Measurements from ENCODE around the gene PRKCI. TPM values are rescaled to one million over a fixed set of nuclear protein-coding genes. Genes with fewer than 3 reads are reported as not detected.

PRKCI gene
- total RNA-seq, 1 experiment from 2014 or later, result 43.7 TPM

DNA sequence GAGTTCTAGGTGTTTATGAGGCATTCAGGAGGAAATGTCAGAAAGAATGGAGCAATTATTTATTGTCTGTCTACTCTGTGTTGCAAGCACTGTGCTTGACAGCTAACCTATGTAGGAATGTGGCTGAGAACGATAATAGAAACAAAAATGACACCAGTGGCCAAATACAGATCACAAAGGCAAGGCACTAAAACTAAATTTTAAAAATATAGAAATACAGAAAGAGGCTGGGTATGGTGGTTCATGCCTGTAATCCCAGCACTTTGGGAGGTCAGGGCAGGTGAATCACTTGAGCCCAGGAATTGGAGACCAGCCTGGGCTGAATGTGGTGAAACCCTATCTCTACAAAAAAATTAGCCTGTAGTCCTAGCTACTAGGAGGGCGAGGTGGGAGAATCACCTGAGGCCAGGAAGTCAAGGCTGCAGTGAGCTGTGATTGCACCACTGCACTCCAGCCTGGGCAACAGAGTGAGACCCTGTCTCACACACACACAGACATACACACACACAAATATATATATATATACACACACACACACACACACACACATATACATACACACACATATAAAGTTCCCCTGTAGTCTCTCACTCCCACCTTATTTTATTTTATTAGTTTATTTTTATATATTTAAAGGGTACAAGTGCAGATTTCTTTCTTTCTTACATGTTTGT lies 6.0 kb downstream of the PRKCI start:
- H3K4me3 ChIP-seq (ENCODE audit: low read depth in 2 of 2, low read length in 2 of 2), result no peak overlapping the region
- CTCF ChIA-PET, result no interaction called here
- H3K36me3 ChIP-seq (ENCODE audit: control insufficient read depth, insufficient read depth, low read length), result no peaks in the 10 kb centered on the region
- H3K27me3 ChIP-seq (ENCODE audit: control insufficient read depth, insufficient read depth, low read length), result no peaks in the 10 kb centered on the region
- in situ Hi-C loops (cut with HindIII; ENCODE audit: low pct_unique_long_range_greater_than_20kb, low sequenced_read_pairs), result no loop called here
- H3K4me1 ChIP-seq (ENCODE audit: control insufficient read depth, insufficient read depth, low read length), result peaks cover 3% of the 10 kb centered on the region; the same call in 1 of the 2 replicates
- BruUV-seq (replicated peaks), result no TSS peak
- TF ChIP-seq TCF7L2 (IDR thresholded peaks at IDR 0.05; ENCODE audit: low read depth, low read length), result no peak
- TF ChIP-seq, protein P1, sequence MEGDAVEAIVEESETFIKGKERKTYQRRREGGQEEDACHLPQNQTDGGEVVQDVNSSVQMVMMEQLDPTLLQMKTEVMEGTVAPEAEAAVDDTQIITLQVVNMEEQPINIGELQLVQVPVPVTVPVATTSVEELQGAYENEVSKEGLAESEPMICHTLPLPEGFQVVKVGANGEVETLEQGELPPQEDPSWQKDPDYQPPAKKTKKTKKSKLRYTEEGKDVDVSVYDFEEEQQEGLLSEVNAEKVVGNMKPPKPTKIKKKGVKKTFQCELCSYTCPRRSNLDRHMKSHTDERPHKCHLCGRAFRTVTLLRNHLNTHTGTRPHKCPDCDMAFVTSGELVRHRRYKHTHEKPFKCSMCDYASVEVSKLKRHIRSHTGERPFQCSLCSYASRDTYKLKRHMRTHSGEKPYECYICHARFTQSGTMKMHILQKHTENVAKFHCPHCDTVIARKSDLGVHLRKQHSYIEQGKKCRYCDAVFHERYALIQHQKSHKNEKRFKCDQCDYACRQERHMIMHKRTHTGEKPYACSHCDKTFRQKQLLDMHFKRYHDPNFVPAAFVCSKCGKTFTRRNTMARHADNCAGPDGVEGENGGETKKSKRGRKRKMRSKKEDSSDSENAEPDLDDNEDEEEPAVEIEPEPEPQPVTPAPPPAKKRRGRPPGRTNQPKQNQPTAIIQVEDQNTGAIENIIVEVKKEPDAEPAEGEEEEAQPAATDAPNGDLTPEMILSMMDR (IDR thresholded peaks at IDR 0.05), result no peak
- TF ChIP-seq SIN3A (IDR thresholded peaks at IDR 0.05; ENCODE audit: borderline replicate concordance, insufficient read depth, low read depth, low read length), result no peak
- TF ChIP-seq POLR2AphosphoS5 (IDR thresholded peaks at IDR 0.05; ENCODE audit: low read depth, low read length), result no peak
- TF ChIP-seq, protein P2, sequence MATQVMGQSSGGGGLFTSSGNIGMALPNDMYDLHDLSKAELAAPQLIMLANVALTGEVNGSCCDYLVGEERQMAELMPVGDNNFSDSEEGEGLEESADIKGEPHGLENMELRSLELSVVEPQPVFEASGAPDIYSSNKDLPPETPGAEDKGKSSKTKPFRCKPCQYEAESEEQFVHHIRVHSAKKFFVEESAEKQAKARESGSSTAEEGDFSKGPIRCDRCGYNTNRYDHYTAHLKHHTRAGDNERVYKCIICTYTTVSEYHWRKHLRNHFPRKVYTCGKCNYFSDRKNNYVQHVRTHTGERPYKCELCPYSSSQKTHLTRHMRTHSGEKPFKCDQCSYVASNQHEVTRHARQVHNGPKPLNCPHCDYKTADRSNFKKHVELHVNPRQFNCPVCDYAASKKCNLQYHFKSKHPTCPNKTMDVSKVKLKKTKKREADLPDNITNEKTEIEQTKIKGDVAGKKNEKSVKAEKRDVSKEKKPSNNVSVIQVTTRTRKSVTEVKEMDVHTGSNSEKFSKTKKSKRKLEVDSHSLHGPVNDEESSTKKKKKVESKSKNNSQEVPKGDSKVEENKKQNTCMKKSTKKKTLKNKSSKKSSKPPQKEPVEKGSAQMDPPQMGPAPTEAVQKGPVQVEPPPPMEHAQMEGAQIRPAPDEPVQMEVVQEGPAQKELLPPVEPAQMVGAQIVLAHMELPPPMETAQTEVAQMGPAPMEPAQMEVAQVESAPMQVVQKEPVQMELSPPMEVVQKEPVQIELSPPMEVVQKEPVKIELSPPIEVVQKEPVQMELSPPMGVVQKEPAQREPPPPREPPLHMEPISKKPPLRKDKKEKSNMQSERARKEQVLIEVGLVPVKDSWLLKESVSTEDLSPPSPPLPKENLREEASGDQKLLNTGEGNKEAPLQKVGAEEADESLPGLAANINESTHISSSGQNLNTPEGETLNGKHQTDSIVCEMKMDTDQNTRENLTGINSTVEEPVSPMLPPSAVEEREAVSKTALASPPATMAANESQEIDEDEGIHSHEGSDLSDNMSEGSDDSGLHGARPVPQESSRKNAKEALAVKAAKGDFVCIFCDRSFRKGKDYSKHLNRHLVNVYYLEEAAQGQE (IDR thresholded peaks at IDR 0.05; ENCODE audit: insufficient read depth in 1 of 2, low read depth in 2 of 2, low read length in 1 of 2), result no peak
- intact Hi-C loops (cut with micrococcal nuclease; ENCODE audit: unreplicated experiment), result no loop called here
- H3K27ac ChIP-seq (ENCODE audit: low read length), result no peak overlapping the region
- no peak for ATAC-seq
- DNase-seq (ENCODE audit: low read depth, low spot score), result no peak
- POLR2A ChIA-PET, result no interaction called here
- H3K9me3 ChIP-seq (ENCODE audit: control insufficient read depth, insufficient read depth, low read depth, low read length), result no peaks in the 10 kb centered on the region

DNA sequence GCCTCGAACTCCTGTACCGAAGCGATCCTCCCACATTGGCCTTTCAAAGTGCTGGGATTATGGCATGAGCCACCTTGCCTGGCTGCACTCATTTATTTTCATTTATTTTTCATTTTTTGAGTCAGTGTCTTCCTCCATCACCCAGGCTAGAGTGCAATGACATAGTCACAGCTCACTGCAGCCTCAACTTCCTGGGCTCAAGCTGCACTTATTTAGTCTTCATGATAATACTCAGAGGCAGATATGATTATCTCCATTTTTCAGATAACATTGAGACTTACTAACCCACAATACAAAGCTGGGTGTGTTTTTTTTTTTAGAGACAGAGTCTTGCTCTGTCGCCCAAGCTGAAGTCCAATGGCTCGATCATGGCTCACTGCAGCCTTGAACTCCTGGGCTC lies 10.0 kb downstream of the PRKCI start:
- Histone ChIP-seq H3K4me1 (ENCODE audit: control insufficient read depth, insufficient read depth, low read length) (peaks cover 3% of the 10 kb centered on the region; the same call in 1 of the 2 replicates), H3K27ac (ENCODE audit: low read length) (no peak overlapping the region), H3K4me3 (ENCODE audit: low read depth in 2 of 2, low read length in 2 of 2) (no peak overlapping the region), H3K36me3 (ENCODE audit: control insufficient read depth, insufficient read depth, low read length) (no peaks in the 10 kb centered on the region), H3K9me3 (ENCODE audit: control insufficient read depth, insufficient read depth, low read depth, low read length) (no peaks in the 10 kb centered on the region), H3K27me3 (ENCODE audit: control insufficient read depth, insufficient read depth, low read length) (no peaks in the 10 kb centered on the region)
- no TSS peak for BruUV-seq (replicated peaks)
- ATAC-seq (no peak), DNase-seq (ENCODE audit: low read depth, low spot score) (no peak)
- ChIA-PET POLR2A (interaction anchor here (0.7 kb wide), 1 partner anchor 186 kb away, joined by 5 read pairs; no protein-coding TSS in a partner anchor), CTCF (no interaction called here)
- intact Hi-C loops (cut with micrococcal nuclease; ENCODE audit: unreplicated experiment) (no loop called here), in situ Hi-C loops (cut with HindIII; ENCODE audit: low pct_unique_long_range_greater_than_20kb, low sequenced_read_pairs) (no loop called here)
- TF ChIP-seq, protein P1 (IDR thresholded peaks at IDR 0.05), result no peak
- no peak for TF ChIP-seq TCF7L2 (IDR thresholded peaks at IDR 0.05; ENCODE audit: low read depth, low read length)
